NCI-H1105 (cell line): ENCODE results near the gene SURF6.
"Not testable (repeated sequence)": the region's sequence is repeated elsewhere in the genome, so short reads cannot be mapped to it uniquely, and the experiment has no call there.

Source experiments
- DNase-seq: peaks from one replicate; lab custom pipeline; 2025; lab: John Stamatoyannopoulos, UW

SURF6 gene

GRCh38 chr9:133323991-133324703, 11.8 kb downstream of the SURF6 start:
- DNase-seq, result no peak

DNA sequence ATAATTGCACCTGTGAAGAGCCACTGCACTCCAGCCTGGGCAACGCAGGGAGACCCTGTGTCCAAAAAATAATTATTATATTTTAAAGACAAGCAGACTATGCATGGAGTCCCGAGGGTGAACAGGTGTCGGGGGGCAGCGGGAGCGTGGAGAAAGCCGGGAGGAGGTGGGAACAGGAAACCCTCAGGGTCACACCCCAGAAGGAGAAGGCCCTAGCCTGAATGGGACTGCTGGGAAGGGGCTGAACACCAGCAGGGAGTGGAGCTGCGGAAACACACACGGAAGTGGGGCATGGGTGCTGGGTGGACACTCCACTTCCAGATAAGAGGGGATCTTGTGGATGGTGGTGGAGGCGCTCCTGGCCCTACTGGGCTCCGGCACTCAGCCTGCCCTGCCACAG, 12.8 kb downstream of the SURF6 start:
- DNase-seq, result no peak

DNA sequence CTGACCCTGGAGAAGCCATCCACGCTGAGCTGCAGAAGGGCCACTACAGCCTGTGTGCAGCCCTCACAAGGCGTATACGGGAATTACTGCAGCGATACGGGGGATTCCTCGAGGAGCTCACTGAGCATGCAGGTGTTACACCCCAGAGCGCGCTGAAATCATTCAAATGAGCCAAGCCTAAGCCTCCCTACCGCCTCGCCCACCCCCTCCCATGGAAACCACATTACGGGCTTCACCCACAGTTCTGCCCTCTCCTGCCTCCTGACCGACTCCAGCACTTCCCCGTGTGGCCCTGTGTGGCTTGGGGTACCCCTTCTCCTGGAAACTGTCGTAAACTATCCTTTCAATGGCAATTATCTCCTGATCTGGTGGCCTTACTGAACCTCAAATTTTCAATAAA, 13.3 kb downstream of the SURF6 start:
- no peak for DNase-seq

- no peak for DNase-seq
Observed at GRCh38 chr9:133321411-133321935, 14.5 kb downstream of the SURF6 start.

DNA sequence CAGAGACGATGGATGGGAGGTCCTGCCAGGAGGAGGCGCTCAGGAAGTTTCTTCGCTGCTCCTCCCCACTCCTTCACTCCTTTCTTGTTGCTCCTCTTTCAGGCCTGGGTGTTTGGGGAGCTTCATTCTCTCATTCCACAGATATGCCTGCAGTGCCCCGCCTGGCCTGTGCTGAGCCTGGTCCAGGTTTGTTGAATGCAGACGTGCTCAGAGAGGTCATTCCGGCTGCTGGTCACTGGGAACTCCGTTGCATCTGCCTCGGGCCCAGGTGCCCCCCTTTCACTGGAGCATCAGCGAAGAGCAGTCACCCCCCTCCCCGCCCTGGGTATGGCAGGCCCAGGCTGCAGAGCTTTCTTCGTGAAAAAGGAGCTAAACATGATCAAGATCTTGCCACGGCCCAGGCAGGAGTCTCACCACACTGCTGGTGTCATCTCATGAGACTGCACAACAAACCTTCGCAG, 15.5 kb downstream of the SURF6 start:
- no peak for DNase-seq

- not testable (repeated sequence) for DNase-seq
Observed at GRCh38 chr9:133317551-133317950, 18.4 kb downstream of the SURF6 start.

- no peak for DNase-seq
Observed at GRCh38 chr9:133315997-133316396, 20.0 kb downstream of the SURF6 start.

DNA sequence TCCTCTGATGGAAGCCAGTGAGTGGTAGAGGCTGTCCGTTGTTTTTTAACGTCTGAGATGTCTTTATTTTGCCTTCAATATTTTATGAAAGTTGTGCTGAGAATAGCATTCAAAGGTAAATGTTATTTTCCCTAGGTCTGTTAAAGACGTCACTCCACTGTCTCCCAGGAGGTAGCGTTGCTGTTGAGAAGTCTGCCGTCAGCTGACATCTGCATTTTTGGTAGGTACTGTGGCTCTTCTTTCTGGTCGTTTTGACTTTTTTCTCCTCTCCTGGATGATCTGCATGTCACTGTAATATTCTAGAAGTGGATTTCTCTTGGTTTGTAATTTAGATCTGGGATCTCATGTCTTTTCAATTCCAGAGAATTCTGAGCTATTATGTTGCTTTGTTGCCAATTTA, 26.4 kb downstream of the SURF6 start:
- DNase-seq, result no peak

DNA sequence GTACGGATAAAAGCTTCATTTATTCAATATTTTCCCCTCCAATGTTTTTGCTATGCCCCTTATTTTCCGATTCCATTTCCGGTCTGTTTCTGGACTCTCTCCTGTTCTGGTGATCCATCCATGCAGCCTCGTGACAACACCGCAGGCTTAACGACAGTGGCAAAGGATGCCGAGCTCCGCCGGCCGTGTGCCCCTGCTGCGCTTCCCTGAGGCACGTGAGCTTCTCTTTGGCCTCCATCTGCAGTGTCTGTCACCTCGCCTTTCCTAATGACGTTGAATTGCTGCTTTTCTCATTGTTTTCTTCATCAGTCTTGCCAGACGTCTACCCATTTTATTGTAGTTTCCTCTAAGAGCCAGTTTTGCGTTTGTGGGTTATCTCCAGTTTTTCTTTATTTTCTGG, 28.7 kb downstream of the SURF6 start:
- no peak for DNase-seq

- DNase-seq, result no peak
Observed at GRCh38 chr9:133306242-133307204, 29.5 kb downstream of the SURF6 start.

- DNase-seq, result no peak
Observed at GRCh38 chr9:133305731-133306130, 30.3 kb downstream of the SURF6 start.

GRCh38 chr9:133304477-133305377, 31.3 kb downstream of the SURF6 start:
- DNase-seq, result no peak

DNA sequence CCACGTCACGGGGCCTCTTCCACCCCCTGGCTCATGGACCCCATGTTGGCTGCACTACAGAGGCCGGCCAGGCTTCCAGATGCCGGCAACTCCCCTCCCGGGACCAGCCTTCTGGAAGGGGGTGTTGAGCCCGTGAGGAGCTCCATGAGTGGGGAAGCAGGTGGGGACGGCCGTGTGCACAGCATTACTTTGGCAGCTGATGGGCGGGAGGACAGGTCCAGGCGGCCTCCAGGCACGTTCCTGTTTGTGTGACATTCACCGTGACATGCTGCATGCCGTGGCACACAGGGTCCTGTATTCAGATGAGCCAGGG, 31.9 kb downstream of the SURF6 start:
- no peak for DNase-seq

GRCh38 chr9:133303266-133304157, 32.5 kb downstream of the SURF6 start:
- no peak for DNase-seq

GRCh38 chr9:133301253-133302230, 34.4 kb downstream of the SURF6 start:
- DNase-seq, result no peak

- DNase-seq, result not testable (repeated sequence)
Observed at GRCh38 chr9:133299996-133300395, 36.0 kb downstream of the SURF6 start.

DNA sequence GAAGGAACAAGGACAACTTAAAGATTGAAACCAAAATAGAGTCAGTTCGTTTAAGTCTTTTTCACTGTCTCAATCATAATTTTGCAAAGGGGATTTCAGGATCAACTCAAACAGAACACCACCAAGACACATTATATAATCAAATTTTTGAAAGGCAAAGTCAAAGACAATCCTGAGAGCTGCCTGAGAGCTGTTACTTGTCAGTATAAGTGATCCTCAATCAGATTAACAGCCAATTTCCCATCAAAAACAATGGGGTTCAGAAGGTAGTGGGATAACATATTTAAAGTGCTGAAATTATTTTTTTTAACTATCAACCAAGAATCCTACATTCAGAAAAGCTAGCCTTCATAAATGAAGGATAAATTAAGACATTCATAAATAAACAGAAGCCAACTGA, 41.7 kb downstream of the SURF6 start:
- no peak for DNase-seq

GRCh38 chr9:133290751-133291302, 45.2 kb downstream of the SURF6 start:
- DNase-seq, result no peak

- DNase-seq, result no peak
Observed at GRCh38 chr9:133286523-133286922, 49.5 kb downstream of the SURF6 start.
